Omental fat pad (tissue), 4 donors: ENCODE data around the gene ATP6AP1. TPM values are rescaled to one million over a fixed set of nuclear protein-coding genes. Genes with fewer than 3 reads are reported as not detected.

Experiments
- ATAC-seq: fragments of 150-250 bp; one replicate; pipeline ENCODE4 v1.9.1; 2016; ENCODE audit warnings: mild to moderate bottlenecking, moderate library complexity; ENCODE audit not compliant: low FRiP score
- DNase-seq: peaks from one replicate; pipeline ENCODE4 v3.0.0-alpha.2; 2019; ENCODE audit warnings: low spot score
- total RNA-seq, 4 donors: library from RNA; depleted of rRNA; stranded (reverse); fragments of >200 nt; gene quantifications; one replicate each; pipeline ENCODE4 v1.1.0, GENCODE V29; 2016
- TF ChIP-seq, protein P1 (sequence below), 3 donors: fragments of 450-650 bp; IDR thresholded peaks; one replicate each; pipeline ENCODE4 v1.5.1; 2016 to 2017; ENCODE audit warnings: antibody characterized with exemption in 3 of 3, mild to moderate bottlenecking in 3 of 3, moderate library complexity in 2 of 3

The ATP6AP1 gene
- total RNA-seq, 4 donors from 2014 or later = 23.8 to 51.8 (median 37.2) TPM

DNA sequence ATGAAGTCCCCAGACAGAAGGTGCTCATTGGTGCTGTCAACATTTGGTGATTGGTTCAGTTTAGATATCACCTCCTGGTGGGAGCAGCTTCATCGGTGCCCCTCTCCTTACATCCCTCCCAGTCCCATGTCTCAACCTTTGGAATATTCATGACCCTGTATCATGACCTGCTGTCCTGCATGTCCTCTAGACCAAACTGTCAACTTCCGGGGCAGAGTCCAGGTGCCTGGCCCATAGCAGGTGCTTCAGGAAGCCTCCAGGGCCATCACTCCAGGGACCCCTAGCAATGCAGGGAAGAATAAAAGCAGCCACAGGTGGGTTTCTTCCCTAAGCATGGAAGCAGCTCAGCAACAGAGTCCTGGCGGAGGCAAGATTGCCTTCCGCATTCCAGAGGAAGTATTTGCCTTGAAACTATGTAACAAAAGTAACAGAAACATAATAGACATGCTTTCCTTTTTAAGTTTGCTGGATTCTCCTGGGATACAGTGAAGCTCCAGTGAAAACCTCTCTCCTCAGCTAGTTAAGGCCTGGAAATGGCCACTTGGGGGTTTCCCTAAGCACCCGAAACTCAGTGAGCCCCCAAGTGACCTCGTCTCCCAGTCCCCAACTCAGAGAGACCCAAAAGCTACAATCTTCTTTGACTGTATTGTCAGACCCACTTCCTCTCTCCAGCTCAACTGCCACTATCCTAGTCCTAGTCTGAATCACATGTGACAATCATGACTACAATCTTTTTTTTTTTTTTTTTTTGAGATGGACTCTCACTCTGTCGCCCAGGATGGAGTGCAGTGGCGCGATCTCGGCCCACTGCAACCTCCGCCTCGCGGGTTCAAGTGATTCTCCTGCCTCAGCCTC, 1.3 kb upstream of the ATP6AP1 start:
- ATAC-seq (no peak), DNase-seq (no peak)
- TF ChIP-seq, protein P1, sequence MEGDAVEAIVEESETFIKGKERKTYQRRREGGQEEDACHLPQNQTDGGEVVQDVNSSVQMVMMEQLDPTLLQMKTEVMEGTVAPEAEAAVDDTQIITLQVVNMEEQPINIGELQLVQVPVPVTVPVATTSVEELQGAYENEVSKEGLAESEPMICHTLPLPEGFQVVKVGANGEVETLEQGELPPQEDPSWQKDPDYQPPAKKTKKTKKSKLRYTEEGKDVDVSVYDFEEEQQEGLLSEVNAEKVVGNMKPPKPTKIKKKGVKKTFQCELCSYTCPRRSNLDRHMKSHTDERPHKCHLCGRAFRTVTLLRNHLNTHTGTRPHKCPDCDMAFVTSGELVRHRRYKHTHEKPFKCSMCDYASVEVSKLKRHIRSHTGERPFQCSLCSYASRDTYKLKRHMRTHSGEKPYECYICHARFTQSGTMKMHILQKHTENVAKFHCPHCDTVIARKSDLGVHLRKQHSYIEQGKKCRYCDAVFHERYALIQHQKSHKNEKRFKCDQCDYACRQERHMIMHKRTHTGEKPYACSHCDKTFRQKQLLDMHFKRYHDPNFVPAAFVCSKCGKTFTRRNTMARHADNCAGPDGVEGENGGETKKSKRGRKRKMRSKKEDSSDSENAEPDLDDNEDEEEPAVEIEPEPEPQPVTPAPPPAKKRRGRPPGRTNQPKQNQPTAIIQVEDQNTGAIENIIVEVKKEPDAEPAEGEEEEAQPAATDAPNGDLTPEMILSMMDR (IDR thresholded peaks at IDR 0.05) = no peak

DNA sequence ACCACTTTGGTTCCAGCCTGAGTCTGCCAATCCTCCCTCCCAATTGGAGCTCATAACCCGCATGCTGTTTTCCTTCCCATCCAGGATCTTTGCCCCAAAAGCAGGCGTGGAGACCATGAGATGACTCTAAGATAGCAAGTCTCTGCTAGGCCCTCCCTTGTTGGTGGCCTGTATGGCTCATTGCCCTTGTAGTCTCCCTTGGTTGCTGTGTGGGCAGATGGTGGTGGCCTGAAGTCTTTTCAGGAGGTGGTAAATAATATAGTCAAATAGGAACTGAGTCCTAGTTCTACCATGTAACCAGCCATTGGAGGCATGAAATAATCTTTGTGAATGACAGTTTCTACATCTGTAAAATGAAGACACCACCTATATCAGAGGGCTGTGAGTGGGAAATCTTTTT, 1.2 kb downstream of the ATP6AP1 start:
- TF ChIP-seq, protein P1 (IDR thresholded peaks at IDR 0.05) = no peak
- DNase-seq (no peak), ATAC-seq (no peak)

DNA sequence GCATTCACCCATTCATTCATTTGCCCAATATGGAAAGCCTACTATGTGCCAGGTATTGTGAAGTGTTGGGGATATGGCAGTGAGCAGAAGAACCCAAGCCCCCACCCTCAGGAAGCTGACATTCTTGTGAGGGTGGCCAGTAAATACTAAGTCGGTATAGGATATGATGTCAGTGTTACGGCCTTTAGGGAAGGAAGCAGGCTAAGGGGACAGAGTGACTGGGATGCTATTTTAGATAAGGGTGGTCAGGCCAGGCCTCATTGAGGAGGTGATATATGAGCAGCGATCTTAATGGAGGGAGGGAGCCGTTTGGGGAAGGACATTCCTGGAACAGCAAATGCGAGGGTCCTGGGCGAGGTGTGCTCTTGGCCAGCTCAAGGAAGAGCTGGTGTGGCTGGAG, 2.0 kb downstream of the ATP6AP1 start:
- no peak for ATAC-seq
- TF ChIP-seq, protein P1 (IDR thresholded peaks at IDR 0.05) = no peak
- DNase-seq = no peak

DNA sequence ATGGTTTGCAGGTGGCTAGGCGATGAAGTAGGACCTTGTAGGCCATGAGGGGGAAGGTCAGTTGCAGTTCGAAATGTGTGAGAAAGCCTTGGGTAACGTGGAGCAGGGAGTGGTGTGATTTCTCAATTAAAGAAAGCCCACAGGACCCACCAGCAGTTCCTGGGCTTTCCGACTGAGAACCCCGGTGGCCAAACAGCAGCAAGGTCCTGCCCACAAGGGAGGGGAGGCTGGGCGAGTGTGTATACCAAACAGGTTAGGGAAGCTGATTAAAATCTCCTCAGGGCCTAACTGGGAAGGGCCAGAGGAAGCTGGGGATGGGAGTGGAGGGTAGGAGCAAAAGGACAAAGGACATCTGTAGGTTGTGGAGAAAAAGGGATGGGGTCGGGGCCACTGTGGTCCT, 2.4 kb downstream of the ATP6AP1 start:
- TF ChIP-seq, protein P1 (IDR thresholded peaks at IDR 0.05) = no peak
- ATAC-seq = no peak

DNA sequence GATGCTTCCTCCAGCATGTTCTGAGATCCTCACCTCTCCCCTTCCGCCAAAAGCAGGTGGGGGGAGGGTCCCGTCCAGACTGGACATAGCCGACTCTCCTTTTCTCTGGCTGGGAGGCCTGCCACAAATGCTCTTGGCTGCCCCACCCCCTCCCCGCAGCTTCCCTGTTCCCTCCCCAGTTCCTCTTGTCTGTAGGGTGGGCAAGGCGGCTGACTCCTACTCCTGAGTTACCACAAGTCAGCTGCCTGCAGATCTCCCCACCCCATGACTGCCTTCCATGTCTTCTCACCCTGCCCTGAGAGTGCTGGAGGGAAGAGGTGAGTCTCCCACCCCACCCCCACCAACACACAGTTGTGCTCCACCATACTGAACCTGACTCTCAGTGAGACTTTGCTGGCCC, 2.9 kb downstream of the ATP6AP1 start:
- DNase-seq (no peak), ATAC-seq (no peak)
- TF ChIP-seq, protein P1 (IDR thresholded peaks at IDR 0.05) = no peak

More for the DNA sequence above, 2.4 kb downstream of the ATP6AP1 start:
- DNase-seq = no peak

DNA sequence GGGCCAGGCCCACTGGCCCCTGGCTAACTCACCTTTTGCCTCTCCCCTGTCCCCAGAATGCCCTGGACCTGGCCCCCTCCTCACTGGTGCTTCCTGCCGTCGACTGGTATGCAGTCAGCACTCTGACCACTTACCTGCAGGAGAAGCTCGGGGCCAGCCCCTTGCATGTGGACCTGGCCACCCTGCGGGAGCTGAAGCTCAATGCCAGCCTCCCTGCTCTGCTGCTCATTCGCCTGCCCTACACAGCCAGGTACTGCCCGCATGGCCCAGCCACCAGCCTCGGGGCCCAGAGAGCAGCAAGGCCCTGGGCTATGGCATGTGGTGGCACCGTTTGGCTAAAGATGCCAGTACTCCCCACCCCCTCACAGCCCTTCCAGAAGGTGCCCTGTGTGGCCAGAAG, 3.7 kb downstream of the ATP6AP1 start:
- DNase-seq (no peak), ATAC-seq (no peak)
- TF ChIP-seq, protein P1 (IDR thresholded peaks at IDR 0.05) = no peak

DNA sequence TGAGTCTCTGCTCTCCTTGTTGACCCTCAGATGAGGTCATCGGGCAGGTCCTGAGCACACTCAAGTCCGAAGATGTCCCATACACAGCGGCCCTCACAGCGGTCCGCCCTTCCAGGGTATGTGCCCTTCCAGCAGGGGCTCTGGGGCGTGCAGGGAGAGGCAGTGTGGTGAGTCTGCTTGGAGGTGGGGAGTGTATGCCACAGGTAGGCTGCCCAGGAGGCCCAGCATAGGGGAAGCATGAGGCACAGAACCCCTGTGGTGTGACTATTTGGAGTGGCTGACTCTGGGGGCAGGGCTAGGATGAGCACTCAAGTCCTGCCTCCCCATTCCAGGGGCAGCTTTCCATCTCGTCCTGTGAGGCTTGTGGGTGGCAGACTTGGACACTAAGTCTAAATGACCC, 5.1 kb downstream of the ATP6AP1 start:
- TF ChIP-seq, protein P1 (IDR thresholded peaks at IDR 0.05) = no peak
- ATAC-seq (no peak), DNase-seq (no peak)
